Esophagus squamous epithelium (tissue), 5 donors: ENCODE measurements around the gene GRIK2. TPM values are rescaled to one million over a fixed set of nuclear protein-coding genes. Genes with fewer than 3 reads are reported as not detected.

ENCODE experiments used
- DNase-seq: peaks from one replicate; lab custom pipeline; 2025; lab: John Stamatoyannopoulos, UW
- H3K27ac ChIP-seq, 4 donors: fragments of 200-600 bp; sonication (generic); one replicate each; pipeline ENCODE4 v1.5.1; 2016 to 2019; ENCODE audit warnings: mild to moderate bottlenecking in 1 of 4
- H3K27me3 ChIP-seq, 4 donors: fragments of 200-600 bp; sonication (generic); 1 replicate in 3 of 4; 2 replicates in 1 of 4; pipeline versions ENCODE4 v1.5.1 to v1.6.0; 2017 to 2021; ENCODE audit warnings: antibody characterized with exemption in 1 of 4
- H3K36me3 ChIP-seq, 3 donors: fragments of 200-600 bp; sonication (generic); one replicate each; pipeline ENCODE4 v1.5.1; 2016 to 2019
- H3K4me1 ChIP-seq, 3 donors: fragments of 200-600 bp; sonication (generic); one replicate each; pipeline ENCODE4 v1.5.1; 2017 to 2019
- H3K4me3 ChIP-seq, 4 donors: fragments of 200-600 bp; sonication (generic); 1 replicate in 3 of 4; 2 replicates in 1 of 4; pipeline ENCODE4 v1.5.1; 2016 to 2019; ENCODE audit warnings: mild to moderate bottlenecking in 2 of 4, moderate library complexity in 1 of 4
- H3K9me3 ChIP-seq, 3 donors: fragments of 200-600 bp; sonication (generic); one replicate each; pipeline ENCODE4 v1.5.1; 2016 to 2019
- CTCF ChIP-seq, 6 experiments: fragments of 450-650 bp in 4 of 6; fragments of 200-600 bp in 2 of 6; sonication (generic) in 2 of 6; IDR thresholded peaks; one replicate each; pipeline ENCODE4 v1.5.1; 2016 to 2019; ENCODE audit warnings: antibody characterized with exemption in 6 of 6, mild to moderate bottlenecking in 4 of 6, moderate library complexity in 4 of 6
- POLR2A ChIP-seq, 4 donors: fragments of 450-650 bp; IDR thresholded peaks; one replicate each; pipeline ENCODE4 v1.6.1; 2017; ENCODE audit warnings: antibody characterized with exemption in 4 of 4, mild to moderate bottlenecking in 4 of 4, moderate library complexity in 3 of 4
- WGBS, 2 donors: methylation state at CpG; one replicate each; pipeline ENCODE4 v1.1.5; 2018; 5-methylcytosine and 5-hydroxymethylcytosine counted together
- intact Hi-C: fragments of 100-400 bp; cut with DNase I; formaldehyde crosslinking; loops from one replicate; pipeline ENCODE4 v1.15.0; 2022
- total RNA-seq, 4 donors: library from RNA; depleted of rRNA; stranded (reverse); fragments of >200 nt; gene quantifications; one replicate each; pipeline ENCODE4 v1.1.0, GENCODE V29; 2016
- donor health status: DM: yes; HTN: yes; CAD: no.

The GRIK2 gene
- total RNA-seq, 4 donors from 2014 or later: 0.19 TPM; not detected in 3

- DNase-seq: no peak
Observed at GRCh38 chr6:101932704-101933103, 539.2 kb downstream of the GRIK2 start.

GRCh38 chr6:101935732-101936131, 542.2 kb downstream of the GRIK2 start:
- H3K27ac ChIP-seq: no peak overlapping the region
- DNase-seq: no peak
- intact Hi-C loops: no loop called here
- WGBS, 2 donors: 79 to 85% methylated on average over 1 of the region's 1 CpG
- H3K27me3 ChIP-seq: no peaks in the 10 kb centered on the region
- TF ChIP-seq POLR2A (IDR thresholded peaks at IDR 0.05): no peak
- no peak for TF ChIP-seq CTCF (IDR thresholded peaks at IDR 0.05)
- no peaks in the 10 kb centered on the region for H3K36me3 ChIP-seq
- H3K4me1 ChIP-seq: no peaks in the 10 kb centered on the region
- no peak overlapping the region for H3K4me3 ChIP-seq
- H3K9me3 ChIP-seq: no peaks in the 10 kb centered on the region

More at GRCh38 chr6:101932704-101933103, 539.2 kb downstream of the GRIK2 start:
- Histone ChIP-seq H3K9me3 (no peaks in the 10 kb centered on the region), H3K27ac (no peak overlapping the region), H3K27me3 (no peaks in the 10 kb centered on the region), H3K4me3 (no peak overlapping the region), H3K36me3 (no peaks in the 10 kb centered on the region), H3K4me1 (no peaks in the 10 kb centered on the region)
- intact Hi-C loops: no loop called here
- 82 to 92% methylated on average over 3 of the region's 3 CpGs for WGBS, 2 donors
- TF ChIP-seq POLR2A (IDR thresholded peaks at IDR 0.05) (no peak), CTCF (IDR thresholded peaks at IDR 0.05) (no peak)

- H3K4me1 ChIP-seq: no peaks in the 10 kb centered on the region
- intact Hi-C loops: no loop called here
Observed at GRCh38 chr6:101936516-101936915, 543.0 kb downstream of the GRIK2 start.

GRCh38 chr6:101937108-101937507, 543.6 kb downstream of the GRIK2 start:
- no peaks in the 10 kb centered on the region for H3K9me3 ChIP-seq
- no peak overlapping the region for H3K27ac ChIP-seq
- no peaks in the 10 kb centered on the region for H3K36me3 ChIP-seq
- intact Hi-C loops: no loop called here
- H3K27me3 ChIP-seq: no peaks in the 10 kb centered on the region
- no peak overlapping the region for H3K4me3 ChIP-seq
- TF ChIP-seq CTCF (IDR thresholded peaks at IDR 0.05) (no peak), POLR2A (IDR thresholded peaks at IDR 0.05) (no peak)
- no peak for DNase-seq
- no peaks in the 10 kb centered on the region for H3K4me1 ChIP-seq
- WGBS, 2 donors: 91 to 94% methylated on average over 1 of the region's 1 CpG

More at GRCh38 chr6:101936516-101936915, 543.0 kb downstream of the GRIK2 start:
- no peaks in the 10 kb centered on the region for H3K9me3 ChIP-seq
- no peak overlapping the region for H3K27ac ChIP-seq
- no peaks in the 10 kb centered on the region for H3K36me3 ChIP-seq
- no peaks in the 10 kb centered on the region for H3K27me3 ChIP-seq
- no peak for TF ChIP-seq POLR2A (IDR thresholded peaks at IDR 0.05)
- TF ChIP-seq CTCF (IDR thresholded peaks at IDR 0.05): no peak
- 65 to 78% methylated on average over 1 of the region's 1 CpG for WGBS, 2 donors
- no peak overlapping the region for H3K4me3 ChIP-seq
- no peak for DNase-seq

- no peak overlapping the region for H3K4me3 ChIP-seq
- no peak for TF ChIP-seq POLR2A (IDR thresholded peaks at IDR 0.05)
- TF ChIP-seq CTCF (IDR thresholded peaks at IDR 0.05): no peak
- intact Hi-C loops: no loop called here
- no peaks in the 10 kb centered on the region for H3K27me3 ChIP-seq
- WGBS, 2 donors: 73 to 79% methylated on average over 2 of the region's 2 CpGs
- H3K4me1 ChIP-seq: no peaks in the 10 kb centered on the region
- H3K9me3 ChIP-seq: no peaks in the 10 kb centered on the region
- DNase-seq: no peak
- H3K27ac ChIP-seq: no peak overlapping the region
- H3K36me3 ChIP-seq: no peaks in the 10 kb centered on the region
Observed at GRCh38 chr6:101940391-101940790, 546.9 kb downstream of the GRIK2 start.
